ENCODE data around the gene POLR3GL.

DNA sequence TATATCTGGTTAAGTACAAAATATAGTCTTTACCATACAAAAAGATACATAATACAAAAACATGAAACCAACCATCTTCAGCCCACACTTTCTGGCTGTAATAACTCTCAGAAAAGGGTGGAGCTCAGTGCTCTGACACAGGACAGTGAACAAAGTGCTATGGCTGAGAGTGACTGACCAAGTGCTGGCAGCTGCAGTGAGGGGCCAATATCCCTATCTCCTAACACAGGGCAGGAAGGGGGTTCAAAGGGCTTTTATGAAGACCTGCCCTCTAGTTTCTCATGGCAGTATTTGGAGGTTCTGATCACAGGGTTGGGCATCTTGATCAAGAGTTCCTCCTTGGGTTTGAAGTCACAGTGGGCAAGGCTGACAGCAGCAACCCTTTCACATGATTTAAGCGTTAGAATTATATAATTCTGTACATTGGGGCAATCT lies 28.0 kb downstream of the POLR3GL start:
- TF ChIP-seq, protein P1, sequence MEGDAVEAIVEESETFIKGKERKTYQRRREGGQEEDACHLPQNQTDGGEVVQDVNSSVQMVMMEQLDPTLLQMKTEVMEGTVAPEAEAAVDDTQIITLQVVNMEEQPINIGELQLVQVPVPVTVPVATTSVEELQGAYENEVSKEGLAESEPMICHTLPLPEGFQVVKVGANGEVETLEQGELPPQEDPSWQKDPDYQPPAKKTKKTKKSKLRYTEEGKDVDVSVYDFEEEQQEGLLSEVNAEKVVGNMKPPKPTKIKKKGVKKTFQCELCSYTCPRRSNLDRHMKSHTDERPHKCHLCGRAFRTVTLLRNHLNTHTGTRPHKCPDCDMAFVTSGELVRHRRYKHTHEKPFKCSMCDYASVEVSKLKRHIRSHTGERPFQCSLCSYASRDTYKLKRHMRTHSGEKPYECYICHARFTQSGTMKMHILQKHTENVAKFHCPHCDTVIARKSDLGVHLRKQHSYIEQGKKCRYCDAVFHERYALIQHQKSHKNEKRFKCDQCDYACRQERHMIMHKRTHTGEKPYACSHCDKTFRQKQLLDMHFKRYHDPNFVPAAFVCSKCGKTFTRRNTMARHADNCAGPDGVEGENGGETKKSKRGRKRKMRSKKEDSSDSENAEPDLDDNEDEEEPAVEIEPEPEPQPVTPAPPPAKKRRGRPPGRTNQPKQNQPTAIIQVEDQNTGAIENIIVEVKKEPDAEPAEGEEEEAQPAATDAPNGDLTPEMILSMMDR (conservative IDR thresholded peaks at IDR 0.05; ENCODE audit: low read depth, low read length) = no peak
- TF ChIP-seq EZH2 (IDR thresholded peaks at IDR 0.05; ENCODE audit: borderline replicate concordance, low read depth, low read length, poor library complexity, severe bottlenecking) = no peak

Data from A673 (cell line).